RWPE2 (cell line): ENCODE results near the gene EPB41.

Experiments used
- ATAC-seq: fragments of 200-7000 bp; cut with Tn5 transposase; 3 replicates; pipeline ENCODE4 v1.9.1; 2021; ENCODE audit warnings: low read depth
- DNase-seq: peaks from one replicate; pipeline ENCODE4 v3.0.0-alpha.2; 2020; ENCODE audit warnings: low spot score
- H3K27ac ChIP-seq: fragments of 450-650 bp; 2 replicates; pipeline ENCODE4 v1.5.1; 2017; ENCODE audit warnings: mild to moderate bottlenecking; ENCODE audit not compliant: poor library complexity, severe bottlenecking
- H3K27me3 ChIP-seq: fragments of 250-450 bp; sonication (Bioruptor Pico); 2 replicates; pipeline ENCODE4 v1.5.1; 2021; ENCODE audit warnings: mild to moderate bottlenecking, moderate library complexity; ENCODE audit not compliant: insufficient read depth, poor library complexity, severe bottlenecking
- H3K36me3 ChIP-seq: fragments of 250-450 bp; sonication (Bioruptor Pico); 2 replicates; pipeline ENCODE4 v1.5.1; 2020; ENCODE audit warnings: low read depth, mild to moderate bottlenecking, moderate library complexity
- H3K4me1 ChIP-seq: fragments of 250-450 bp; sonication (Bioruptor Pico); 2 replicates; pipeline ENCODE4 v1.5.1; 2021; ENCODE audit warnings: mild to moderate bottlenecking, moderate library complexity; ENCODE audit not compliant: insufficient read depth, poor library complexity, severe bottlenecking
- H3K4me3 ChIP-seq: fragments of 250-450 bp; sonication (Bioruptor Pico); 2 replicates; pipeline ENCODE4 v1.5.1; 2021; ENCODE audit warnings: mild to moderate bottlenecking, moderate library complexity; ENCODE audit not compliant: severe bottlenecking
- H3K9me3 ChIP-seq: fragments of 250-450 bp; sonication (Bioruptor Pico); 2 replicates; pipeline ENCODE4 v1.5.1; 2021; ENCODE audit warnings: mild to moderate bottlenecking, moderate library complexity; ENCODE audit not compliant: severe bottlenecking
- CTCF ChIP-seq: fragments of 450-650 bp; IDR thresholded peaks from one replicate; pipeline ENCODE4 v1.5.1; 2017; ENCODE audit warnings: mild to moderate bottlenecking, moderate library complexity; ENCODE audit not compliant: poor library complexity, severe bottlenecking

Gene EPB41

GRCh38 chr1:29121936-29122681 lies 207.7 kb downstream of the EPB41 start:
- no peak for DNase-seq
- peak; percentile 18 for ATAC-seq

GRCh38 chr1:29122682-29123052 lies 208.3 kb downstream of the EPB41 start:
- TF ChIP-seq CTCF, result no peak
- Histone ChIP-seq H3K27ac (peak overlapping the region; percentile 37), H3K27me3 (peaks cover 16% of the 10 kb centered on the region), H3K9me3 (no peaks in the 10 kb centered on the region), H3K4me1 (no peaks in the 10 kb centered on the region), H3K36me3 (peaks cover 3% of the 10 kb centered on the region; the same call in 1 of the 2 replicates), H3K4me3 (peak overlapping the region; percentile 51)
- no peak for DNase-seq
- ATAC-seq, result peak; percentile 41

More at GRCh38 chr1:29121936-29122681, 207.7 kb downstream of the EPB41 start:
- Histone ChIP-seq H3K27ac (peak overlapping the region; percentile 37), H3K4me1 (no peaks in the 10 kb centered on the region), H3K27me3 (peaks cover 16% of the 10 kb centered on the region), H3K9me3 (no peaks in the 10 kb centered on the region), H3K36me3 (peaks cover 3% of the 10 kb centered on the region; the same call in 1 of the 2 replicates), H3K4me3 (peak overlapping the region; percentile 51)
- TF ChIP-seq CTCF, result no peak

GRCh38 chr1:29123053-29123886 lies 208.9 kb downstream of the EPB41 start:
- peak overlapping the region; percentile 51 for H3K4me3 ChIP-seq
- no peak for DNase-seq
- TF ChIP-seq CTCF, result no peak

GRCh38 chr1:29123887-29124365 lies 209.6 kb downstream of the EPB41 start, which contains the start of gene TMEM200B:
TSS of gene TMEM200B (minus strand) at chr1:29123903. CDS start at chr1:29121828, 2,075 bp downstream.
- H3K4me1 ChIP-seq, result no peaks in the 10 kb centered on the region
- ATAC-seq, result peak; percentile 35
- DNase-seq, result no peak
- H3K4me3 ChIP-seq, result peak within 1 kb of the TSS; percentile 51
- H3K9me3 ChIP-seq, result no peaks in the 10 kb centered on the region
- no peak for TF ChIP-seq CTCF
- peaks cover 16% of the 10 kb centered on the region for H3K27me3 ChIP-seq
- peak within 1 kb of the TSS; percentile 37 for H3K27ac ChIP-seq
- H3K36me3 ChIP-seq, result peaks cover 3% of the 10 kb centered on the region; the same call in 1 of the 2 replicates

More at GRCh38 chr1:29123053-29123886, 208.9 kb downstream of the EPB41 start:
- peaks cover 3% of the 10 kb centered on the region; the same call in 1 of the 2 replicates for H3K36me3 ChIP-seq
- H3K4me1 ChIP-seq, result no peaks in the 10 kb centered on the region
- ATAC-seq, result peak; percentile 8; the same call in 1 of the 3 replicates
- H3K27ac ChIP-seq, result peak overlapping the region; percentile 37
- H3K9me3 ChIP-seq, result no peaks in the 10 kb centered on the region
- H3K27me3 ChIP-seq, result peaks cover 16% of the 10 kb centered on the region
